Left lobe of liver (tissue), 2 donors: ENCODE data around the gene LRCOL1. TPM values are rescaled to one million over a fixed set of nuclear protein-coding genes. Genes with fewer than 3 reads are reported as not detected.

Experiments
- ATAC-seq: fragments of 200-7000 bp; cut with Tn5 transposase; one replicate; pipeline ENCODE4 v1.9.1; 2020; ENCODE audit warnings: mild to moderate bottlenecking, moderate library complexity
- DNase-seq: peaks from one replicate; pipeline ENCODE4 v3.0.0-alpha.2; 2020; ENCODE audit warnings: low spot score
- total RNA-seq: library from RNA; stranded (reverse); gene quantifications from one replicate; pipeline ENCODE4 v1.2.1, GENCODE V29; 2021
- donor health status: DM: no; HTN: no; CAD: no; lungs with moderate emphysema.
- donor health status: DM: no; HTN: yes; CAD: no.

LRCOL1 gene
- total RNA-seq, 1 donor from 2014 or later, result 9.2 TPM

GRCh38 chr12:132554845-132555630 is 55.3 kb downstream of the LRCOL1 start:
- no peak for ATAC-seq
- DNase-seq, result no peak

Other genes with a start within 250 kb of the LRCOL1 start
- gene FBRSL1, start 120.4 kb downstream of the LRCOL1 start, total RNA-seq, result 44.9 TPM
- gene P2RX2, start 8.2 kb upstream of the LRCOL1 start, total RNA-seq, result not detected
- 29.3 TPM for gene POLE, start 76.8 kb upstream of the LRCOL1 start, total RNA-seq
- 225 TPM for gene PXMP2, start 77.0 kb upstream of the LRCOL1 start, total RNA-seq
- 25.2 TPM for gene PGAM5, start 100.3 kb upstream of the LRCOL1 start, total RNA-seq
- gene ANKLE2, start 151.2 kb upstream of the LRCOL1 start, total RNA-seq, result 16.9 TPM
- 22.9 TPM for gene GOLGA3, start 218.3 kb upstream of the LRCOL1 start, total RNA-seq